IPS-15b (cell line): ENCODE measurements around the gene ABLIM2.

ENCODE experiments used
- H3K27me3 ChIP-seq: one replicate; pipeline ENCODE4 v1.6.1; 2013; ENCODE audit warnings: low read length; ENCODE audit not compliant: control insufficient read depth, insufficient read depth
- H3K36me3 ChIP-seq: one replicate; pipeline ENCODE4 v1.6.1; 2013; ENCODE audit warnings: low read length; ENCODE audit not compliant: control insufficient read depth, insufficient read depth
- H3K4me1 ChIP-seq: one replicate; pipeline ENCODE4 v1.6.1; 2013; ENCODE audit warnings: mild to moderate bottlenecking, low read length; ENCODE audit not compliant: control insufficient read depth, insufficient read depth
- H3K4me3 ChIP-seq: one replicate; pipeline ENCODE4 v1.5.1; 2013; ENCODE audit warnings: low read depth, low read length
- H3K9ac ChIP-seq: one replicate; pipeline ENCODE4 v1.6.1; 2013; ENCODE audit warnings: low read depth, mild to moderate bottlenecking, low read length
- H3K9me3 ChIP-seq: one replicate; pipeline ENCODE4 v1.6.1; 2013; ENCODE audit warnings: mild to moderate bottlenecking, low read length; ENCODE audit not compliant: control insufficient read depth, insufficient read depth

Gene ABLIM2

GRCh38 chr4:8033067-8033755, 125.4 kb downstream of the ABLIM2 start:
- H3K36me3 ChIP-seq, result no peaks in the 10 kb centered on the region
- no peaks in the 10 kb centered on the region for H3K27me3 ChIP-seq

DNA sequence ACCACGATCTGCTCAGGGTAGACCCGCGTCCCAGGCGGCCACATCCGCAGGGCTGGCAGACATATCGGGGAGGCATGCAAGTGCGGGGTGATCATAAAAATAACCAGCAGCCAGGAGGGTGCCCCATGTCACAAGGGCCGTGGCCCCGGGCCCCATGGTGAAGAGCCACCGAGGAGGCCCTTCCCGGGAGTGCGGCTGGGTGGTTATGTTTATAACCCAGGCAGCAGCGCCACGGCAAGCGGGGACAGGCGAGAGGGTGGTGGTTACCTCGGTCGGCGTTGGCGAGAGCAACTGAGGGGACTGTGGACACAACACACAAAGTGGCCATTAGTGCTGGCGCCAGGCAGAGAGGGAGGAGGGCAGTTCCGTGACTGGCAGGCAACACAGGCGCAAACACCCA, 126.2 kb downstream of the ABLIM2 start:
- H3K4me1 ChIP-seq, result no peaks in the 10 kb centered on the region
- no peak overlapping the region for H3K4me3 ChIP-seq
- H3K27me3 ChIP-seq, result no peaks in the 10 kb centered on the region
- no peaks in the 10 kb centered on the region for H3K9me3 ChIP-seq
- no peaks in the 10 kb centered on the region for H3K36me3 ChIP-seq
- no peak overlapping the region for H3K9ac ChIP-seq

More at GRCh38 chr4:8033067-8033755, 125.4 kb downstream of the ABLIM2 start:
- Histone ChIP-seq H3K9ac (no peak overlapping the region), H3K4me1 (no peaks in the 10 kb centered on the region), H3K4me3 (no peak overlapping the region), H3K9me3 (no peaks in the 10 kb centered on the region)

GRCh38 chr4:8030121-8030781, 128.4 kb downstream of the ABLIM2 start:
- Histone ChIP-seq H3K9ac (no peak overlapping the region), H3K4me3 (no peak overlapping the region), H3K9me3 (no peaks in the 10 kb centered on the region), H3K27me3 (no peaks in the 10 kb centered on the region), H3K4me1 (no peaks in the 10 kb centered on the region), H3K36me3 (no peaks in the 10 kb centered on the region)

- H3K36me3 ChIP-seq, result no peaks in the 10 kb centered on the region
- no peaks in the 10 kb centered on the region for H3K27me3 ChIP-seq
- no peaks in the 10 kb centered on the region for H3K9me3 ChIP-seq
- H3K4me1 ChIP-seq, result no peaks in the 10 kb centered on the region
- no peak overlapping the region for H3K9ac ChIP-seq
- H3K4me3 ChIP-seq, result no peak overlapping the region
These were observed 128.9 kb downstream of the ABLIM2 start for GRCh38 chr4:8029689-8030088.

DNA sequence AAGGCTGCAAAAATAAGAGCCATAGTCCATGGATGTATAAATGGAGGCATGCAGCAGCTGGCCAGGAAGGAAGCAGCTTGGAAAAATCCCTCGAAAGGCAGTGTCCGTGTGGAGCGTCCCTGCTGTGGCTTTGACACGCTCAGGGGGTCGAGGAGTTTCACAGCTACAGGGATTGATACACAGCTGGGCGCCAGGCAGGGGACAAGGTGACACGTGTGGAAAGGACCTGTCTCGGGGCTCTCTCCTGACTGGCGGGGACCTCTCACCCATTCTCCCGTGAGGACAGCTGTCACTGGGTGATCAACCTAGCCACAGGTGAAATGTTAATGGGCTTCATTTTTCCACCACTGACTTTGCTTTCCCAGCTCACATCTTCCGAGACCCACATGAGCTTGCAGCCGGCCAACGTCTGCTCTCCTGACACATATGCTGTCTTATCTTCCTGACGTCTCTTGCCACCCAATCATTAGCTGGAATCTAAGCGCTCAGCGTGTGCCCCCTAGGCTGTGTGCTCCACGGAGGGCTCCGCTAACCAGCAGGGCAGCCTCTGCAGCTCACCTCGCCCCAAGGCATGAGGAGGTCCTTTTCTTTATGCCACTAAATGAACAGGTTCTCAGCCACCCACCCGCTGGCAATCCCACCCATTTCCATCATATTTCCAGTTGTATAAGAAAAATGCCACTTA, 129.6 kb downstream of the ABLIM2 start:
- H3K9me3 ChIP-seq, result no peaks in the 10 kb centered on the region
- H3K9ac ChIP-seq, result no peak overlapping the region
- no peaks in the 10 kb centered on the region for H3K36me3 ChIP-seq
- H3K27me3 ChIP-seq, result no peaks in the 10 kb centered on the region
- no peaks in the 10 kb centered on the region for H3K4me1 ChIP-seq
- no peak overlapping the region for H3K4me3 ChIP-seq

DNA sequence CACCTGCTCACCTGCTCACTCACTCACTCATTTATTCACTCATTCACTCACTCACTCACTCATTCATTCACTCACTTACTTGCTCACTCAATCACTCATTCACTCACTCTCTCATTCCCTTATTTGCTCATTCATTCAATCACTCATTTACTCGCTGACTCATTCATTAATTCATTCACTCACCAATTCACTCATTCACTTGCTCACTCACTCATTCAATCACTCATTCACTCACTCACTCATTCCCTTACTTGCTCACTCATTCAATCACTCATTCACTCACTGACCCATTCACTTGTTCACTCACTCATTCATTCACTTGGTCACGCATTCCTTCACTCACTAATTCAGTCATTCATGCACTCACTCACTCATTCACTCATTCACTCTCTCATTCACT, 130.2 kb downstream of the ABLIM2 start:
- Histone ChIP-seq H3K4me1 (no peaks in the 10 kb centered on the region), H3K36me3 (no peaks in the 10 kb centered on the region), H3K9ac (no peak overlapping the region), H3K27me3 (no peaks in the 10 kb centered on the region), H3K4me3 (no peak overlapping the region), H3K9me3 (no peaks in the 10 kb centered on the region)

DNA sequence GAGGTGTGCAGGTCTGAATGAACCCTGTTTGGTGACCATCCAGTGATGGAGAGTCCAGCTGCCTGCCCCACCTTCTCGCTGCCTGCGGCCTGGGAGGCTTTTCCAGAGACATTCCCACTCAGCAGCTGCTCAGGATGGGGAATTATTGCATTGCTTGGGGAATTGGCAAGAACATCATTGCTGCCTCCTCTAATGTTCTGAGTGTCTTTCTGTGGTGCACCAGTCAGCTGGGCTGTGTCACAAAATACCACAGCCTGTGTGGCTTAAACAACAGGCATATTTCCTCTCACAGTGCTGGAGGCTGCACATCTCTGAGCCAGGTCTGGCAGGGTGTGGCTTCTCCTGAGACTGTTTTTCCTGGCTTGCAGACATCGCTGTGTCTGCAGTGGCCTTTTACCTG, 132.2 kb downstream of the ABLIM2 start:
- H3K9ac ChIP-seq, result no peak overlapping the region
- H3K9me3 ChIP-seq, result no peaks in the 10 kb centered on the region
- H3K36me3 ChIP-seq, result no peaks in the 10 kb centered on the region
- H3K4me1 ChIP-seq, result no peaks in the 10 kb centered on the region
- H3K4me3 ChIP-seq, result no peak overlapping the region
- no peaks in the 10 kb centered on the region for H3K27me3 ChIP-seq

DNA sequence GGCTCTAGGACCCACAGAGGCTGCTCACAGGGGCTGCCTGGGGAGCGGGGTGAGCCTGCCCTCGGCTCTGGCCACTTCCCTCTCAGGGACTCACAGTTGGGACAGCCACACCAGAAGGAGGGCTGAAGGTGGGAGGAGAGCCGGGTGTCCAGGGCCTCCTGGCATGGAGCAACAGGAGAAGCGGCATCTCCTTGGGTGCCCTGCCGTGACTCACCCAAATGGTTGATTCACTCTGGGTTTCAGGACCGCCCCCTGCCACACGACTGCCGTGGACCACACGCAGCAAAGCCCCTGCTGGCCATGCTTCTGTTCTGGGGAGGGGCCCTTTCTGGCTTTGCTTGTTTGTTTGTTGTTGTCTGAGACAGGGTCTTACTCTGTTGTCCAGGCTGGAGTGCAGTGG, 132.9 kb downstream of the ABLIM2 start:
- Histone ChIP-seq H3K4me3 (no peak overlapping the region), H3K27me3 (no peaks in the 10 kb centered on the region), H3K9me3 (no peaks in the 10 kb centered on the region), H3K9ac (no peak overlapping the region), H3K36me3 (no peaks in the 10 kb centered on the region), H3K4me1 (no peaks in the 10 kb centered on the region)

DNA sequence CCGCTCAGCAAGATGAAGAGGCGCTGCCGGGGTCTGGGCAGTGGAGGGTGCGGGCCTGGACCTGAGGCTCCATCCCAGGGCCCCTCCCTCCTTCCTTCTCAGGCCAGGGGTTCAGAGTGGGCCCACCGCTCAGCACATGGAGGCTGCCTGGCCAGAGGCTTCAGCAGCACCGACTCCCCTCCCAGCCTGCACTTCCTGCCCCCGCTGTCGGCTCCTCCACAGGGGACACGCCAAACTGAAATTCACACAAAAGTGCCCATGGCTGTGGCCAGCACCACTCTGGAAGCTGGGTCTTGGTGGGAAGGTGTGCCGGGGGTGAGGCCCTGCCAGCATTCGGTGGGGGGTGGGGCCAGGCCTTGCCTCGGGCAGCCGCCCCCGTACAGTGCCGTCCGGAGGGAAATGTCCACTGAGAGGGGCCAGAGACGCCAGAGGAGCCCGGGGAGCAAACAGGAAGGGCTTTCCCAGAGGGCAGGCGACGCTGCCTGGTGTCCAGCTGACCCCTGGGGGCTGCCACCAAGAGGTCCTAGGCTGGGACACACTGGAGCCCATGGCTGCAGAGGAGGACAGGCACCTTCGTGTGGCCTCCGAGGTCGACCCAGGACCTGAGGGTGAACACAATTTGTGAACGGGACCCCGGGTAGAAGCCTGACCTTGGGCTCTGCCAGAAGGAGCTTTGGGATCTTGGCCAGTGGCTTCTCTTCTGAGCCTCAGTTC, 134.4 kb downstream of the ABLIM2 start:
- no peaks in the 10 kb centered on the region for H3K4me1 ChIP-seq
- no peaks in the 10 kb centered on the region for H3K9me3 ChIP-seq
- H3K9ac ChIP-seq, result no peak overlapping the region
- no peak overlapping the region for H3K4me3 ChIP-seq
- no peaks in the 10 kb centered on the region for H3K27me3 ChIP-seq
- H3K36me3 ChIP-seq, result no peaks in the 10 kb centered on the region

DNA sequence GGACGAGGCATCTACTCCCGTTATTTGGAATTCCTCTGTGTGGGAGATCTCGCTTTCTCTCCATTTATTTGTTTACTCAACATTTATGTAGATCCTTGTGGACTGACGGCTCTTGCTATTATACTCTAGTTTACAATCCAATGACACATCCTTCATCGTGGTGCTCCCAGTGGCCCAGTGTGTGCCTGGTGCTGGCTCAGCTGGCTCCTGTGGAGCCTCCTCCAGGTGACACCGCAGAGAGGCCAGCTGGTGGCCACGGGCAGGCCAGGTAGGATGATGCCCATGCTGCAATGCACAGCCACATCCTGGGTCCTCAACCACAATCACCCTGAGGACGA, 134.9 kb downstream of the ABLIM2 start:
- Histone ChIP-seq H3K9me3 (no peaks in the 10 kb centered on the region), H3K4me1 (no peaks in the 10 kb centered on the region), H3K4me3 (no peak overlapping the region), H3K27me3 (no peaks in the 10 kb centered on the region), H3K36me3 (no peaks in the 10 kb centered on the region), H3K9ac (no peak overlapping the region)

DNA sequence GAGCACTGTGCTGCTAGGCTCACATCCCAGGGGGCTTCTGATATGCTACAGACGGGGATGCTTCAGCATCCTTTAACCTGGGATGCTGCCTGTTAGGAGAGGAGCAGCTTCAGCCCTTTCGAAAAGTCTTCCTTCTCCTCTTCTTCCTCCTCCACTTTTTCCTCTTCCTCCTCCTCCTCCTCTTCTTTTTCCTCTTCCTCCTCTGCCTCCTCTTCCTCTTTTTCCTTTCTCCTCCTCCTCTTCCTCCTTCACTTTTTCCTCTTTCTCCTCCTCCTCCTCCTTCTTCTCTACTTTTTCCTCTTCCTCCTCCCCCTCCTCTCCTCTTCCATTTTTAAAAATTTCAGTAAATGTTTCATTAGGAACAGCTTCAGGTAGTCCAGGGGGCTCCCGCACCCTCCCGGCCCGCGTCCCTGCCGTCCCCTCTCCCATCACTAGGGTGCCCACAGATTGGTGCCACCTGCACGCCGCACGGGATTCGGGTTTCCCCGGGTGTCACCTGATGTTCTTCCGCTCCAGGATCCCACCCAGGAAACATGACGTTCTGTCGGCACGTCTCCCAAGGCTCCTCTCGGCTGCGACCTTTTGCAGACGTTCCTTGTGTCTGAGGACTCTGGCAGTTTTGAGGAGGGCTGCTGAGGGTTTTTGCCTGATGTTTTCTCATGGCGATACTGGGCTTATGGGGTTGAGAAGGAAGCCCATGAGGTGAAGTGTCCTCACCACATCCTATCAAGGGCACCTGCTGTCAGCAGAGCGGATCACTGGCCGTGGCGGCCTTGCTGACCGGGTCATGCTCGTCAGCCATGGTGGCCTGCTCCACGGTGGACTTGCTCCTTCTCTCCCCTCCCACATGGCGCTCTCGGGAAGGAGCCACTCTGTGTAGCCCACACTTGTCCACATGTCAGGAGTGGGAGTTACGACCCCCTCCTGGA, 135.6 kb downstream of the ABLIM2 start:
- Histone ChIP-seq H3K4me3 (no peak overlapping the region), H3K9ac (no peak overlapping the region), H3K36me3 (no peaks in the 10 kb centered on the region), H3K27me3 (no peaks in the 10 kb centered on the region), H3K4me1 (no peaks in the 10 kb centered on the region), H3K9me3 (no peaks in the 10 kb centered on the region)
